Measurements from ENCODE around the gene ANKRD23. TPM values are rescaled to one million over a fixed set of nuclear protein-coding genes. Genes with fewer than 3 reads are reported as not detected.

The ANKRD23 gene
- total and polyA plus RNA-seq, 4 donors = 2.6 to 14.4 (median 7.8) TPM

DNA sequence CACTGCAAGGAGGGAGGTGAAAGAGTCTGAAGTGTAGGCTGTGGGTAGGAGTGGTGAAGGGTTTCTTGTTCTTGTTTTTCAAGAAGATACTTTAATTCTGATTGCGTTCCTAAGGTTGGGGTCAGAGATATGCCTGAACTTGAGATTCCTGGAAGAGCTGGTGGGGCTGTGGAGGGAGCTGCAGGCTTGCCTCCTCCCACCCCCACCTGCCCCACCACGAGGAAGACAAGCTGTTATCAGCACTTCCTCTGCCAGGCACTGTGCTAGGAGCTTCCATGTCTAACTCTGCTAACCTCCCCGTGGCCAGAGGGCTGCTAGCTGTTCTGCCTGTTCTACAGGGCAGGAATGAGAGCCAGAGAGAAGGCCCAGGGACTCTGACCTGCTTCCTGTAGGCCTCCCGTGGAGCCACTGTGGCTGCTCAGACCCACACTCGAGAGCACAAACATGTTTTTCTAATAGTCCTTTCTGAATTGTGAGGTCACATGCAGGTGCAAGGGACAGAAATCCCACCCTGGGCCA lies 13.7 kb downstream of the ANKRD23 start:
- H3K4me1 ChIP-seq (ENCODE audit: control insufficient read depth, insufficient read depth, low read length) = peaks cover 20% of the 10 kb centered on the region
- no peaks in the 10 kb centered on the region for H3K9me3 ChIP-seq (ENCODE audit: control insufficient read depth, insufficient read depth, low read length)
- WGBS (ENCODE audit: insufficient coverage) = 93% methylated on average over 4 of the region's 5 CpGs
- H3K27me3 ChIP-seq (ENCODE audit: control insufficient read depth, insufficient read depth, low read length) = no peaks in the 10 kb centered on the region
- H3K4me3 ChIP-seq (ENCODE audit: low read depth, low read length) = no peak overlapping the region
- no peak for DNase-seq (ENCODE audit: low read depth in 4 of 6, low spot score in 6 of 6)
- no peak overlapping the region for H3K27ac ChIP-seq (ENCODE audit: low read depth, low read length)
- H3K36me3 ChIP-seq (ENCODE audit: control insufficient read depth, insufficient read depth, low read length) = peaks cover 75% of the 10 kb centered on the region

GRCh38 chr2:96828874-96829273 lies 14.9 kb downstream of the ANKRD23 start:
- no peaks in the 10 kb centered on the region for H3K9me3 ChIP-seq (ENCODE audit: control insufficient read depth, insufficient read depth, low read length)
- WGBS (ENCODE audit: insufficient coverage) = 96% methylated on average over 9 of the region's 13 CpGs
- H3K36me3 ChIP-seq (ENCODE audit: control insufficient read depth, insufficient read depth, low read length) = peaks cover 80% of the 10 kb centered on the region

GRCh38 chr2:96828436-96828835 lies 15.4 kb downstream of the ANKRD23 start:
- no peak for DNase-seq (ENCODE audit: low read depth in 4 of 6, low spot score in 6 of 6)
- 93% methylated on average over 14 of the region's 14 CpGs for WGBS (ENCODE audit: insufficient coverage)
- H3K4me3 ChIP-seq (ENCODE audit: low read depth, low read length) = no peak overlapping the region

More at GRCh38 chr2:96828874-96829273, 14.9 kb downstream of the ANKRD23 start:
- Histone ChIP-seq H3K27ac (ENCODE audit: low read depth, low read length) (no peak overlapping the region), H3K4me1 (ENCODE audit: control insufficient read depth, insufficient read depth, low read length) (peaks cover 20% of the 10 kb centered on the region), H3K27me3 (ENCODE audit: control insufficient read depth, insufficient read depth, low read length) (no peaks in the 10 kb centered on the region), H3K4me3 (ENCODE audit: low read depth, low read length) (no peak overlapping the region)
- no peak for DNase-seq (ENCODE audit: low read depth in 4 of 6, low spot score in 6 of 6)

GRCh38 chr2:96826546-96827278 lies 17.1 kb downstream of the ANKRD23 start:
- Histone ChIP-seq H3K36me3 (ENCODE audit: control insufficient read depth, insufficient read depth, low read length) (peaks cover 81% of the 10 kb centered on the region), H3K4me3 (ENCODE audit: low read depth, low read length) (no peak overlapping the region), H3K27ac (ENCODE audit: low read depth, low read length) (no peak overlapping the region), H3K4me1 (ENCODE audit: control insufficient read depth, insufficient read depth, low read length) (peaks cover 7% of the 10 kb centered on the region), H3K9me3 (ENCODE audit: control insufficient read depth, insufficient read depth, low read length) (no peaks in the 10 kb centered on the region), H3K27me3 (ENCODE audit: control insufficient read depth, insufficient read depth, low read length) (no peaks in the 10 kb centered on the region)
- 92% methylated on average over 20 of the region's 22 CpGs for WGBS (ENCODE audit: insufficient coverage)
- no peak for DNase-seq (ENCODE audit: low read depth in 4 of 6, low spot score in 6 of 6)

More at GRCh38 chr2:96828436-96828835, 15.4 kb downstream of the ANKRD23 start:
- Histone ChIP-seq H3K27ac (ENCODE audit: low read depth, low read length) (no peak overlapping the region), H3K27me3 (ENCODE audit: control insufficient read depth, insufficient read depth, low read length) (no peaks in the 10 kb centered on the region), H3K4me1 (ENCODE audit: control insufficient read depth, insufficient read depth, low read length) (peaks cover 20% of the 10 kb centered on the region), H3K36me3 (ENCODE audit: control insufficient read depth, insufficient read depth, low read length) (peaks cover 84% of the 10 kb centered on the region), H3K9me3 (ENCODE audit: control insufficient read depth, insufficient read depth, low read length) (no peaks in the 10 kb centered on the region)

- Histone ChIP-seq H3K36me3 (ENCODE audit: control insufficient read depth, insufficient read depth, low read length) (peaks cover 78% of the 10 kb centered on the region), H3K4me3 (ENCODE audit: low read depth, low read length) (no peak overlapping the region), H3K27ac (ENCODE audit: low read depth, low read length) (no peak overlapping the region), H3K27me3 (ENCODE audit: control insufficient read depth, insufficient read depth, low read length) (no peaks in the 10 kb centered on the region), H3K4me1 (ENCODE audit: control insufficient read depth, insufficient read depth, low read length) (peaks cover 17% of the 10 kb centered on the region), H3K9me3 (ENCODE audit: control insufficient read depth, insufficient read depth, low read length) (no peaks in the 10 kb centered on the region)
- DNase-seq (ENCODE audit: low read depth in 4 of 6, low spot score in 6 of 6) = no peak
- WGBS (ENCODE audit: insufficient coverage) = 93% methylated on average over 14 of the region's 14 CpGs
Measured at GRCh38 chr2:96825057-96825456, 18.8 kb downstream of the ANKRD23 start.

- DNase-seq (ENCODE audit: low read depth in 4 of 6, low spot score in 6 of 6) = no peak
- WGBS (ENCODE audit: insufficient coverage) = 61% methylated on average over 4 of the region's 6 CpGs
- H3K4me1 ChIP-seq (ENCODE audit: control insufficient read depth, insufficient read depth, low read length) = peaks cover 24% of the 10 kb centered on the region
- no peak overlapping the region for H3K4me3 ChIP-seq (ENCODE audit: low read depth, low read length)
- peaks cover 76% of the 10 kb centered on the region for H3K36me3 ChIP-seq (ENCODE audit: control insufficient read depth, insufficient read depth, low read length)
- no peaks in the 10 kb centered on the region for H3K9me3 ChIP-seq (ENCODE audit: control insufficient read depth, insufficient read depth, low read length)
- no peak overlapping the region for H3K27ac ChIP-seq (ENCODE audit: low read depth, low read length)
- H3K27me3 ChIP-seq (ENCODE audit: control insufficient read depth, insufficient read depth, low read length) = no peaks in the 10 kb centered on the region
Measured at GRCh38 chr2:96824079-96824870, 19.5 kb downstream of the ANKRD23 start.

- DNase-seq (ENCODE audit: low read depth in 4 of 6, low spot score in 6 of 6) = no peak
- peaks cover 73% of the 10 kb centered on the region for H3K36me3 ChIP-seq (ENCODE audit: control insufficient read depth, insufficient read depth, low read length)
- no peak overlapping the region for H3K27ac ChIP-seq (ENCODE audit: low read depth, low read length)
- peaks cover 35% of the 10 kb centered on the region for H3K4me1 ChIP-seq (ENCODE audit: control insufficient read depth, insufficient read depth, low read length)
- no peaks in the 10 kb centered on the region for H3K27me3 ChIP-seq (ENCODE audit: control insufficient read depth, insufficient read depth, low read length)
- 97% methylated on average over 11 of the region's 11 CpGs for WGBS (ENCODE audit: insufficient coverage)
- H3K9me3 ChIP-seq (ENCODE audit: control insufficient read depth, insufficient read depth, low read length) = no peaks in the 10 kb centered on the region
- no peak overlapping the region for H3K4me3 ChIP-seq (ENCODE audit: low read depth, low read length)
Measured at GRCh38 chr2:96823198-96823597, 20.6 kb downstream of the ANKRD23 start.

DNA sequence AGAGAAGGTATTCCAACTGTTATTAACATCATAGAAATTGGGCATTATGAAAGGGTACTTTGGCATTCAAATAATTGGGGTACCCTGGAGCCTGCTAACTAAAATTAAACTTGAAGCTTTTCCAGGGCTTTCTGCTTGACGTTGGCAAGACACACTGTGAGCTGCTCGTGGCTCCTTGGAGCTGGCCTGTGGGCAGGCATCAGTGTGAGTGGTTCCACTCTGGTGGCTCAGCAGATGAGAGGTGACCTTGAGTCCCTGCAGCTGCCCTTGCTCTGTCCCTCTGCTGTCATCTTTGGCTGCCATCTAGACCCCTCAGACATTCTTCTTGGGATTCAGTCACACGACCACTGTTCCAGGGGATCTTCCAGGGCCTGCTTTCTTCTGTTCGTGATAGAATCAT lies 21.0 kb downstream of the ANKRD23 start:
- Histone ChIP-seq H3K27me3 (ENCODE audit: control insufficient read depth, insufficient read depth, low read length) (no peaks in the 10 kb centered on the region), H3K4me3 (ENCODE audit: low read depth, low read length) (no peak overlapping the region), H3K9me3 (ENCODE audit: control insufficient read depth, insufficient read depth, low read length) (no peaks in the 10 kb centered on the region), H3K27ac (ENCODE audit: low read depth, low read length) (no peak overlapping the region), H3K4me1 (ENCODE audit: control insufficient read depth, insufficient read depth, low read length) (peaks cover 39% of the 10 kb centered on the region), H3K36me3 (ENCODE audit: control insufficient read depth, insufficient read depth, low read length) (peaks cover 69% of the 10 kb centered on the region)
- WGBS (ENCODE audit: insufficient coverage) = 84% methylated on average over 4 of the region's 4 CpGs
- no peak for DNase-seq (ENCODE audit: low read depth in 4 of 6, low spot score in 6 of 6)

GRCh38 chr2:96821113-96821675 lies 22.6 kb downstream of the ANKRD23 start:
- H3K36me3 ChIP-seq (ENCODE audit: control insufficient read depth, insufficient read depth, low read length) = peaks cover 54% of the 10 kb centered on the region
- peaks cover 47% of the 10 kb centered on the region for H3K4me1 ChIP-seq (ENCODE audit: control insufficient read depth, insufficient read depth, low read length)
- H3K27me3 ChIP-seq (ENCODE audit: control insufficient read depth, insufficient read depth, low read length) = no peaks in the 10 kb centered on the region
- no peaks in the 10 kb centered on the region for H3K9me3 ChIP-seq (ENCODE audit: control insufficient read depth, insufficient read depth, low read length)
- DNase-seq (ENCODE audit: low read depth in 4 of 6, low spot score in 6 of 6) = no peak
- no peak overlapping the region for H3K27ac ChIP-seq (ENCODE audit: low read depth, low read length)
- 20% methylated on average over 3 of the region's 11 CpGs for WGBS (ENCODE audit: insufficient coverage)
- H3K4me3 ChIP-seq (ENCODE audit: low read depth, low read length) = no peak overlapping the region

Measured in spinal cord (tissue), 10 donors.